ENCODE data around the gene NAGPA. TPM values are rescaled to one million over a fixed set of nuclear protein-coding genes. Genes with fewer than 3 reads are reported as not detected.
A peak's percentile ranks its signal among the peaks of the same experiment; 100 is the strongest.

Gene NAGPA
- total and polyA plus RNA-seq, 2 of the 13 experiments (the other 11 are each of a cell fraction or from before 2014, with no cell fraction given) = 27.1 to 60.3 TPM

- TF ChIP-seq SRSF4 (IDR thresholded peaks at IDR 0.05; ENCODE audit: low read depth, low read length, poor library complexity, severe bottlenecking) (no peak), ARID5B (CRISPR knock-in tag; IDR thresholded peaks at IDR 0.05) (no peak), ZNF205 (CRISPR knock-in tag; IDR thresholded peaks at IDR 0.05) (no peak), CENPX (CRISPR knock-in tag; IDR thresholded peaks at IDR 0.05) (no peak), ZNF333 (CRISPR knock-in tag; IDR thresholded peaks at IDR 0.05; ENCODE audit: borderline replicate concordance) (peak; percentile 48; the same call in 1 of the 2 replicates), SUZ12 (IDR thresholded peaks at IDR 0.05; ENCODE audit: low read depth, low read length) (no peak), ZNF556 (CRISPR knock-in tag; IDR thresholded peaks at IDR 0.05; ENCODE audit: borderline replicate concordance) (no peak), ZNF549 (CRISPR knock-in tag; IDR thresholded peaks at IDR 0.05) (no peak), BRCA1 (CRISPR knock-in tag; IDR thresholded peaks at IDR 0.05) (peak; percentile 43; the same call in 1 of the 2 replicates), CREBL2 (CRISPR knock-in tag; IDR thresholded peaks at IDR 0.05; ENCODE audit: borderline replicate concordance) (no peak), HNF4G (IDR thresholded peaks at IDR 0.05; ENCODE audit: borderline replicate concordance, low read depth, low read length) (no peak), HNF4G (CRISPR knock-in tag; IDR thresholded peaks at IDR 0.05; ENCODE audit: borderline replicate concordance, low read depth) (no peak), FOXA1 (IDR thresholded peaks at IDR 0.05) (no peak), FOXA1 (CRISPR knock-in tag; IDR thresholded peaks at IDR 0.05) (no peak), NFIB (CRISPR knock-in tag; IDR thresholded peaks at IDR 0.05; ENCODE audit: borderline replicate concordance) (no peak), AFF4 (CRISPR knock-in tag; IDR thresholded peaks at IDR 0.05) (no peak), ZNF75D (CRISPR knock-in tag; IDR thresholded peaks at IDR 0.05; ENCODE audit: borderline replicate concordance) (no peak), KDM2A (CRISPR knock-in tag; IDR thresholded peaks at IDR 0.05; ENCODE audit: borderline replicate concordance, low read depth) (no peak), ISX (CRISPR knock-in tag; conservative IDR thresholded peaks at IDR 0.05) (no peak; the same call in 1 of the 2 replicates), TFDP2 (CRISPR knock-in tag; IDR thresholded peaks at IDR 0.05) (no peak), ZNF484 (CRISPR knock-in tag; IDR thresholded peaks at IDR 0.05; ENCODE audit: borderline replicate concordance, low read depth) (no peak)
These were observed 2.1 kb upstream of the NAGPA start (continued) for GRCh38 chr16:5035909-5036227.

Data from HepG2 (cell line).